OCI-LY1 (cell line): ENCODE data around the gene SYT1.

Experiments
- CTCF ChIP-seq: fragments of 200-600 bp; sonication (generic), shearing (Covaris generic); IDR thresholded peaks from 2 replicates; pipeline ENCODE4 v1.5.1; 2017; ENCODE audit warnings: mild to moderate bottlenecking, antibody characterized with exemption, low read length, moderate library complexity, mixed read lengths
- EZH2 ChIP-seq: fragments of 200-600 bp; sonication (generic), shearing (Covaris generic); IDR thresholded peaks from 2 replicates; pipeline ENCODE4 v1.8.0; 2017; ENCODE audit warnings: borderline replicate concordance, mixed run types, mild to moderate bottlenecking, antibody characterized with exemption, low read length, moderate library complexity, mixed read lengths

GRCh38 chr12:78878459-78878858 lies 13.9 kb downstream of the SYT1 start:
- TF ChIP-seq CTCF (no peak), EZH2 (no peak)
